NCI-H2227 (cell line): ENCODE results near the gene NEK5.
"Not testable (repeated sequence)": the region's sequence is repeated elsewhere in the genome, so short reads cannot be mapped to it uniquely, and the experiment has no call there.

Experiments used
- DNase-seq: peaks from one replicate; lab custom pipeline; 2025; ENCODE audit not compliant: unreplicated experiment; lab: John Stamatoyannopoulos, UW

Gene NEK5

DNA sequence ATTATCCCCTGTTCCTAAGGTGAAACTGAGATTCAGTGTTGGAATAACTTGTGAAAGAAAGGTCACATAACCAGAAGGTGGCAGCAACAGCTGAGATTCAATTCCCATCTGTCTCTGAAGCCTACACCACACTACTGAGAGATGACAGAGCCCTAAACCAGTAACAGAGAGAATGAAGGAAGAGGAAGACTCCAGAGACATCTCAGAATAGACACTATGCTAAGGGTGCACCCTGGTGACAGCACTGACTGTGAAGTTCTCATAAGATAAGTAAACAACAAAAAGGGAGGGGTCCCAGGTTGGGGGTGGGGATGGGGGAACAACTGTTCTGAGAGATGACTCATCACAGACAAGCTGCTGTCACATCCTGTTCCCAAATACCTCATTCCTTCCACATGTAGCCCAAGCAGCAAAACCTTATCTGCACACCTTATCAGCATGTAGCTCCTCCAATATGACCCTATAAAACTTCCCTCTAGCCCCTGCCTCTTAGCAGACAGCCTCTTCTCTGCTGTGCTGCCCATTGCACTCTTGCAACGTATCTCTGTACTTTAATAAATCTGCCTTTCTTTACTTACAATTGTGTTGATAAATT is 57.8 kb downstream of the NEK5 start:
- DNase-seq = no peak

DNA sequence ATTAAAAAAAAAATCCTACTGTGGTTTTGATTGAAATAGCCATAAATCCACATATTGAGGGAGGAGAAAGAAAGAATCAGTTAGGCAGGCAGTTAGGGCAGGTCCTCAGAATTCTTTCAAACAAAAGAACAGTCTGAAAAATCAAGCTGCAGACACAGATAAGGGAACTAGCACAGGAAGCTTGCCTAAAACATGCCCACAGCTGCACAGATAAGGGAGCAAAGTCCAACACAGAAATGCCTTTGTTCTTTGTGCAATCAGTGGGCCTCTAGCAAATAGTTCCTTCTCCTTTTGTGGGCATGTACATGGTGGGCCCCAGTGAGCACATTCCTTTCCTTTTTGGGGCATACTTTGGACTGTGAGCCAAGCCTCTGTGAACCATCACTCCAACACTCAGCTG is 61.6 kb downstream of the NEK5 start:
- DNase-seq = no peak

DNA sequence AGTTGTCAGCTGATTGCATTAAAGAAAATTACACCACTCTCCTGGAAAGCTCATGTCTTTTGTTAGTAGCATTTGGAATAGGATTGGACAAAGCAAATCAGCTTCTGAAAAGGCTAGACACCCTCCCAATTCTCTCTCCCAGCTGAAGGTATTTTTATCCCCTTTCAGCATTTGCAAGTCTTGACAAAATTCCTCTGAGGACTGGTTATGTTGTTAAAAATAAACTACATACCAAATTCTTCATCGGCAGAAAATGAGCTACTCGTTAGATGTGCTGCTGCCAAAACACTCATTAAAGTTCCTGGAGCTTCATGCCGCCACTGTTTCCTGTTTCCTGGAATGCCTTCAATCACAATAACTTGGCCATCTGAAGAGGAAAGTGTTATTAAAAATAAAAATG is 67.3 kb downstream of the NEK5 start:
- no peak for DNase-seq

DNA sequence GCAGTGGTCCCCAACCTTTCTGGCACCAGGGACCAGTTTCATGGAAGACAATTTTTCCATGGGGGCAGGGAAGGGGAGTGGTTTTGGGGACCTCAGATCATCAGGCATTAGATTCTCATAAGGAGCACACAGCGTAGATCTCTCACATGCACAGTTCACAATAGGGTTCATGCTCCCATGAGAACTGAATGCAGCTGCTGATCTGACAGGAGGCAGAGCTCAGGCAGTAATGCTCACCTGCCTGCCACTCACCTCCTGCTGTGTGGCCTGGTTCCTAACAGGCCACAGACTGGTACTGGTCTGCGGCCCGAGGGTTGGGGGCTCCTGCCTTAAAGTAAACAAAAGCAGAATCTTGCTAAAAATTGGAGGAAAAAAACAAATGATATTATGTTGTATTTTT is 67.8 kb downstream of the NEK5 start:
- DNase-seq = not testable (repeated sequence)

DNA sequence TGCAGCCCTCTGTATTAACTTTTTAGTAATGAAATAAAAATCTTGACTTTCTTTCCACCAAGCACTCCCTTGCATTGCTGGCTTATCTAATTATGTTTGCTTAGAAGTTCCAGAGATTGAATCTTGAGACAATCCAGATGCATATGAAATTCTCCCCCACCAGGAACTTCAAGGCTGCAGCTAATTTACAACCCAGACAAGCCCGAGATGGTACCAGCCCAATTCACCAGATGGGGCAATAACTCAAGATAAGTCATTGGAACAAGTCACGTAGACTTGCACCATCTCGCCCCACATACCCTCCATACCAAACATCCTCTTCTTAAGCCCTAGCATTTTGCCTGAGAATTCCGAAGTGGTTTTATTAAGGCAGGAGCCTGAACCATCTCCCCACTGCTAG is 75.4 kb downstream of the NEK5 start:
- DNase-seq = no peak

DNA sequence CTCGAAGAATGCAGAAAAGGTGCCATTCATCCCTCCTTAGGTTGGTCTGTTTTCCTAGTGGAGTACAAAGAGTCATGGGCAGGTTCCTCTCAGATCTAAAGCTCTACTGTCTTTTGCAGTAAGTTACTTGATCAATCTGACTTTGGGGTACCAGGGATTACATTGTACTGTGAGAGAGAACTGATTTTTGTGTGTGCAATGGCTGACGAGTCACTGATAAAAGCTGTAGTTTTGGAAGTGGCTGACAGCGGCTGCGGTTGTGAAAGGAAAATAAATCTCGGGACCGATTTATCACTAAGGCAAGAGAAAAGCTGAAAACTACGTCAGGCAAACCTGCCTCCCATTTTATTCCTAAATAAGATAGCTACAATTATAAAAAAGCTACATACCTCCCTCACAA is 77.5 kb downstream of the NEK5 start:
- no peak for DNase-seq

DNA sequence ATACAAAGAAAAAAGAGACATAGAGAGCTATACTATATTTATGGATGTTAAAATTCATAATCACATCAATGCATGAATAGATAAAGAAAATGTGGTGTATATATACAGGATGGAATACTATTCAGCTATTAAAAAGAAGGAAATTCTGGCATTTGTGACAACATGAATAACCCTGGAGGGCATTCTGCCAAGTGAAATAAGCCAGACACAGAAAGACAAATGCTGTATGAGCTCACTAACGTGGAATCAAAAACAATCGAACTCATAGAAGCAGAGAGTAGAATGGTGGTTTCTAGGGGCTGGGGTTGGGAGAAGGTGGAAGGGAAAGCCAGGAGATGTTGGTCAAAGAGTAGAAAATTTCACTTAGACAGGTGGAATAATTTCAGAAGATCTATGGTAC is 80.4 kb downstream of the NEK5 start:
- no peak for DNase-seq

DNA sequence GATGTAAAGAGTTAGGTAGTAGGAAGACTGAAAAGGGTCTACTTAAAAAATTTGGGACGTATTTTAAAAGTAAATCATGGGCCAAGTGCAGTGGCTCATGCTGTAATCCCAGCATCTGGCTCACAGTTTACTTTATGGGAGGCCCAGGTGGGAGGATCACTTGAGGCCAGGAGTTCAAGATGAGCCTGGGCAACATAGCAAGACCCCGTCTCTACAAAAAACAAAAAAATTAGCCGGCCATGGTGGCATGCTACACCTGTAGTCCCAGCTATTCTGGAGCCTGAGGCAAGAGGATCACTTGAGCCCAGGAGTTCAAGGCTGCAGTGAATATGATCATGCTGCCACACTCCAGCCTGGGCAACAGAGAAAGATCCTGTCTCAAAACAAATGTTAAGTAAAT is 81.4 kb downstream of the NEK5 start:
- DNase-seq = no peak

DNA sequence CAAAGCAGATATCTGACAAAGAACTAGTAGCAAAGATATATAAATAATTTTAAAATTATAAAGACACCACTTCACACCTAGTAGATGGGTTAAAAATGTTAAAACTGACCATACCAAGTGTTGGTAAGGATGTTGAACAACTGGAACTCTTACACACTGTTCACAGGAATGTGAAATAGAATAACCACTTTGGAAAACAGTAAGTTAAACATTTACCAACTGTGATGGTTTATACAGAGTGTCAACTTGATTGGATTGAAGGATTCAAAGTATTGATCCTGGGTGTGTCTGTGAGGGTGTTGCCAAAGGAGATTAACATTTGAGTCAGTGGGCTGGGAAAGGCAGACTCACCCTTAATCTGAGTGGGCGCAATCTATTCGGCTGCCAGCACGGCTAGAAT is 85.2 kb downstream of the NEK5 start:
- no peak for DNase-seq

DNA sequence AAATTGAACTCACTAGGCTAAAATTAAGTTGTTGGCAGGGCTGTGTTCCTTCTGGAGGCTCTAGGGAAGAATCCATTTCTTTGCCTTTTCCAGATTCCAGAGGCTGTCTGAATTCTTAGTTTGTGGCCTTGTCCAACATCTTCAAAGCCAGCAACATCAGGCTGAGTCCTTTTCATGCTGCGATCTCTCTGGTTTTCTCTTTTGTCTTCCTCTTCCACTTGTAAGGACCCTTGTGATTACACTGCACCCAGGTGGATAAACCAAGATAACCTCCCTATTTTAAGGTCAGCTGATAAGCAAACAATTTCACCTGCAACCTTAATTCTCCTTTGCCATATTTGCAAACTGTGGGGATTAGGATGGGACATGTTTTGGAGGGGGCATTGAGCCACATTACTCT is 92.8 kb downstream of the NEK5 start:
- DNase-seq = no peak

DNA sequence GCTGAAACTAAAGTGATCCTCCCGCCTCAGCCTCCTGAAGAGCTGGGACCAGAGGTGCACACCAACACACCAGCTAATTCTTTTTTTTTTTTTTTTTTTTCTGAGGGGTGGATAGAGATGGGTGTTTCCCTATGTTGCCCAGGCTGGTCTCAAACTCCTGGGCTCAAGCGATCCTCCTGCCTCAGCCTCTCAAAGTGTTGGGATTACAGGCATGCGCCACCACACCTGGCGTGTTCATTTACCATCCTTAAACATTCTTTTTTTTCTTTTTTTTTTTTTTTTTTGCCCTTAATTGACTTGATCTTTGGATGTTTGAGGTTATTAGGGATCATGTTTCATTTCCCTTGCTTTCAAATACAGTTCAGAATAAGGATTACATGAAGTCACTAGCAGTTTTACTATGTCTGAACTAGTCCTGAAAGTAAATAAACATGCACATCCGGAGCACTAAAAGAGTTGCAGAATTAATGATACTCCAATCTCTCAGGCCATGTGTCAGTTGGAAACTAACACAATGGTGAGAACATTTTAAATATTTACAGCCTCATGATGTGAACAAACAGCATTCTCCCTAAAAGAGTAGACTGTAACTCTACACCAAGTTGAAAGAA is 94.2 kb downstream of the NEK5 start:
- DNase-seq = no peak

DNA sequence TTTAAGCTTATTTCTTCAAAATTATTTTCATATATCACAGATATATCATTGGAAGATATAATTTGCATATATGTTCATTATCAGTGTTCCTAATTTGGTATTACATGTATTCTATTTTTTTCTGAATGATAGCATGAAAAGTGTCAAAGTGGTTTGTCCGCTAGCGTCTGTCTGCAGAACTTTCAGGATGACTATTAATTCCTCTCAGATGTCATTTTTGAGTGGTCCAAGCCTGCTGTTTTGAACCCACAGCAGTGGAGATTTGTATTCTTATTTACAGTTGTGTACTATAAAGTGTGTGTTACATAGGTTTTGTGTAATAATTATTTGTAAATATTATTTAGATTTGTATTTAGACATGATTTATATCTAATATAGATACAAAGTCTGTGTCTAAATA is 95.8 kb downstream of the NEK5 start:
- no peak for DNase-seq

DNA sequence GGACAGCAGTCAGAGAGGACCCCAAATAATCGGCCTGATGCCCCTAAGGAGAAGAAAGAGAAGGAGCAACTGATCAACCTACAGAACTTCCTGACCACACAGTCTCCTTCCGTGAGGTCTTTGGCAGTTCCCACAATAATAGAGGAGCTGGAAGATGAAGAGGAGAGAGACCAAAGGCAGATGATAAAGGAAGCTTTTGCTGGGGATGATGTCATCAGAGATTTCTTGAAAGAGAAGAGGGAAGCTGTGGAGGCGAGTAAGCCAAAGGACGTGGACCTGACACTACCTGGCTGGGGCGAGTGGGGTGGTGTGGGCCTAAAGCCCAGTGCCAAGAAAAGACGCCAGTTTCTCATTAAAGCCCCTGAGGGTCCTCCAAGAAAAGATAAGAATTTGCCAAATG is 98.5 kb downstream of the NEK5 start:
- DNase-seq = not testable (repeated sequence)

DNA sequence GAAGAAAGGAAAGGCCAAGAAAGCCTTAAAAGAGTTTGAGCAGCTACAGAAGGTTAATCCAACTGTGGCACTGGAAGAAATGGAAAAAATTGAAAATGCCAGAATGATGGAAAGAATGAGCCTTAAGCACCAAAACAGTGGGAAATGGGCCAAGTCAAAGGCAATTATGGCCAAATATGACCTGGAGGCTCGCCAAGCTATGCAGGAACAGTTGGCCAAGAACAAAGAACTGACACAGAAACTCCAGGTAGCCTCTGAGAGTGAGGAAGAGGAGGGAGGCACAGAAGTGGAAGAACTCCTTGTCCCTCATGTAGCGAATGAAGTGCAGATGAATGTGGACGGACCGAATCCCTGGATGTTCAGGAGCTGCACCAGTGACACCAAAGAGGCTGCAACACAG is 99.3 kb downstream of the NEK5 start:
- DNase-seq = no peak

DNA sequence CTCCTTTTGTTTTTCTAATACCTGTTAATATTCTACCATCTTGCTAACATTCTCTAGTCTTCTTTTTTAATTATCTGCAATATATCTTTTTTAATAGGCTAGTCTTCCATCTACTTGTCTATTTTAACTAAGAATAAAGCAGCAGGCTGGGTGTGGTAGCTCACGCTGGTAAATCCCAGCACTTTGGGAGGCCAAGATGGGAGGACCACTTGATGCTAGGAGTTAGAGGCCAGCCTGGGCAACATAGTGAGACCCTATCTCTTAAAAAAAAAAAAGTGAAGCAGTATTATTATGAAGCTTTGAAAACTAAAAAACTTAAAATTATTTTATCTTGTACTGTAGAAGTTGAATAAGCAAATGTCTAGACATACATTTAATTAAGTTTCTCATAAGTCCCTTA is 101.0 kb downstream of the NEK5 start:
- no peak for DNase-seq

DNA sequence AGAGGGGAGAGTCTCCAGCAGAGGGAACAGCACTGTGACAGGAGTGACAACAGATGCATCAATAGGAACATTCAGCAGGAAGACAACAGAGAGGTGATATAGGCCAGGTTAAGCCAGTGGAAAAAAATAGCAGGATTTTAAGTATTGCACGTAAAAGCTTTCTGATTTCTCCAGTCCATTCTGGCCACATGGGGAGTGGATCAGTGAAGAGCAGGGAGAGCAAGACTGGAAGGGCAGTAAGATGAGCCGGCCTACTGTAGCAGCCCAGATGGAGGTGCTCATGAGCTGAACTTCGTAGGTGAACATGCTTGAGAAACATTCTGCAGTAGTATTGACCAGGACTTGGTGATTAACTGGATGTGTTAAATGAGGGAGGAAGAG is 102.6 kb downstream of the NEK5 start:
- no peak for DNase-seq

DNA sequence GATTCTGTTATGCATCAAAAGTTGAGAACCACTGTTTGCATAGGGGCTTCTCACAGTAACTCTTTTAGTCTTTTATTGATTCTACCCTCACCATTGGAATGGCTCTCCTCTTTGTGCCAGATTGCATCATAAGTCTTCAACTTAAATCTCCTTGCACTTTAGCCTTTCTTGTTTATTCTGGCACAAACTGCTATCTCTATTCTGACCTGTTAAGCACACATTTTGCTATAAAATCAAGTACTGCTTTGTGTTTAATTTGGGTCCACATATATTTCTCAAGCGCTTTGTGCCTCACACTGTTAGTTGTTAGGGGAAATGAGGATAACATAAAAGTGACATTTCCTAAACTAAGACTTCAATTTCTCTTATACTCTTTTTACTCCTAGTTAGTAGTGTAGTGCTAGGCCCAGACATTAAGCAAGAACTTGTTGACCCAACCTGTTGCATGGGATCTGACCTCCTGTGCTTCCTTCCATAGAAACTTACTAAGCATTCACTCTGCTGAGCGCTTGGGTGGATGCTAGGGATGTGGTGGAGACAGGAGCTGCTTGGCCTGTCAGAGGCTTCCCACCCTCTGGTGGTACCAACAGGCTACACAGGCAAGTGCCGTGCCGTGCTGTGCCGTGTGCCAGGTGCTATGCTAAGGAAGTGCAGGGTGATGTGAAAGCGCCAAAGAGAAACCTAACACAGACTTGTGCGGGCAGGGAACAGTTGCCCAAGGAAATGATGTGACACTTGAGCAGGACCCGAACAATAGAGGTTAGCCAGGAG is 103.2 kb downstream of the NEK5 start:
- no peak for DNase-seq

DNA sequence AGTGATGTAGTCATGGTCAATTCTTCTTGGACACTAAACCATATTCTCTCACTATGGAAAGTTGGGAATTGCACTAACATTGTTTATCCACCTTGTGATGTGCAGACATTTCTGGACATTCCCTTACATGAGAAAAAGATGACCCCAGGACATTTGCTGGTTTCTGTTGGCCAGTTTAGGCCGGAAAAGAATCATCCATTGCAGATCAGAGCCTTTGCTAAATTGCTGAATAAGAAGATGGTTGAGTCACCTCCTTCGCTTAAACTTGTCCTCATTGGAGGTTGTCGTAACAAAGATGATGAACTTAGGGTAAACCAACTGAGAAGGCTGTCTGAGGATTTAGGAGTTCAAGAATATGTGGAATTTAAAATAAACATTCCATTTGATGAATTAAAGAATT is 104.4 kb downstream of the NEK5 start, which contains the start of gene UTP14C:
Gene UTP14C, plus strand, starts transcription at position 211 of the 400 bp plus-strand sequence. CDS start 4,114 bp downstream, outside the sequence.
- no peak for DNase-seq

DNA sequence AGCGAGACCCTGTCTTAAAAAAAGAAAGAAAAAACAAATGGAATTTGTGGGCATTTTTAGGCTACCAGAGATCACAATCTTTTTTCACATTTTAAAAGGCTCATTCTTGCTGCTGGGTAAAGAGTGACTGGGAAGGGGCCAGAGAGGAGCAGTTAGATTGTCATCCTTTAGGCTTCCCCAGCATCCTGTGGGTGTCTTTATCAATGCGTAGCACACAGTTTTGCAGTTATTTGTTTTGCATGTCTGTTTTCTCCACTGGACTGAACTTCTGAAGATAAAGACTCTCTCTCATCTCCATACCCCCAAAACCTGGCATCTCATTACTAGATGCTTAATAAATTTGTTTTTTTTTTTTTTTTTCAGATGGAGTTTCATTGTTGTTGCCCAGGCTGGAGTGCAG is 106.5 kb downstream of the NEK5 start:
- no peak for DNase-seq

DNA sequence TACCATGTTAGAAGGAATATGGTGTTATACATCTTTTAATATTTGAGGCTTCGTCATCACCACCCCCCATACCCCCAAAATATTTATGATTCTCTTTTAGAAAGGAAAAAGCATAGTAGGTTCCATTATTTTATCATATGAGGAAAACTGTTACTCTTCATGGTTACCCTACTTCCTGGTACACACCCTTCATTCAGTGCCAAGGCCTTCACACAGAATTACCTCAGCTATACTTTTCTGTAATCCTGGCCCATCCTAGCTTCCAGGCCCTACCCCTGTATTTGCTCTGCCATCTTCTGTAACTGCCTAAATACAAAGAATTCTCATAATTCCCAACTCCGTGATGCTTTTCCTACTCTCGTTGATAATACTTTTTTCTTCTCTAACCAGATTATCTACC is 108.7 kb downstream of the NEK5 start:
- DNase-seq = no peak

DNA sequence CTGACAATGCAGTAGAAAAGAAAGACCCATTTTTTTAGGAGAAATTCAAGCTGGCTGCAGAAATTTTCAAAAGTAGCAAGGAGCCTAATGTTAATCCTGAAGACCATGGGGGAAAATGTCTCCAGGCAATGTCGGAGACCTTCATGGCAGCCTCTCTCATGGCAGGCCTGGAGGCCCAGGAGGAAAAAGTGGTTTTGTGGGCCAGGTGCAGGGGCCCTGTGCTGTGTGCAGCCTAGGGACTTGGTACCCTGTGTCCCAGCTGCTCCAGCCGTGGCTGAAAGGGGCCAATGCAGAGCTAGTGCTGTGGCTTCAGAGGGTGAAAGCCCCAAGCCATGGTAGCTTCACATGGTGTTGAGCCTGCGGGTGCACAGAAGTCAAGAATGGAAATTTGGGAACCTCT is 112.6 kb downstream of the NEK5 start:
- no peak for DNase-seq

DNA sequence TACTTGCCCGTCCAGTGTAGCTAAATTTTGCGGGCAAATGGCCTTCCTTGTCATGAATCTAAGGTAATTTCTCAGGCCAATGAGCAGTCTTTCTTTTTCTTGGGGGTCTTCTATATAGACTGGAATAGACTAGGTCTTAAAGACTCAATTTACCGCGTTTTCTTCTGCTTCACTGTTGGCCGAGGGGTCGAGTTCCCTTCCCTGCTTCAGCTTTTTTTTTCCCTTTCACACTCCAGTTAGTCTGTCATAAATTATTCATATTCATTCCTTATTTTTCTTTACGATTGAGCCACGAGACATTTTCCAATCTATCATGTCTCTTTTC is 116.4 kb downstream of the NEK5 start:
- DNase-seq = no peak
